GM12878 (cell line): ENCODE data around the gene HBQ1. TPM values are rescaled to one million over a fixed set of nuclear protein-coding genes. Genes with fewer than 3 reads are reported as not detected.

Source experiments
- polyA plus RNA-seq, 11 experiments: library from polyadenylated mRNA; depleted of rRNA in 4 of 11; unstranded in 6 of 11; stranded (reverse) in 5 of 11; fragments of >200 nt; fragmentation: Nextera tagmentation in 4 of 11; fragmentation: Illumina TruSeq in 1 of 11; extraction: Ambion mirVana in 4 of 11; extraction: Trizol in 1 of 11; gene quantifications; 1 replicate in 1 of 11; 2 replicates in 10 of 11; pipeline versions ENCODE4 v1.2.1 to v1.2.3, GENCODE V29; 2011 to 2016; ENCODE audit warnings: inconsistent platforms in 2 of 11, missing spikeins in 2 of 11, low read depth in 1 of 11
- small RNA-seq: library from RNA; depleted of rRNA; stranded (forward); fragments of <200 nt; gene quantifications from one replicate; pipeline ENCODE3, GENCODE V24; 2014
- total RNA-seq, 4 experiments: library from RNA; depleted of rRNA in 3 of 4; stranded (reverse); fragments of >200 nt in 3 of 4; fragmentation: Illumina TruSeq in 1 of 4; extraction: Trizol in 1 of 4; gene quantifications; 2 replicates each; pipeline versions ENCODE4 v1.2.1 to v1.2.3, GENCODE V29; 2013 to 2021

HBQ1 gene
- total and polyA plus RNA-seq, 10 of the 15 experiments (the other 5 are each of a cell fraction or from before 2014, with no cell fraction given): not detected

Small RNA genes lying within 50 kb of the gene (small RNA-seq; reads per million reads assigned to genes)
- not detected for gene RF00019

Other genes with a start within 250 kb of the HBQ1 start
Only the 7 nearest of the 20 such genes appear.
- 8.4 and 9.5 TPM in 2 replicates for gene NPRL3, start 41.8 kb upstream of the HBQ1 start, total RNA-seq (2014; rRNA removed)
- 5.3 and 5.5 TPM in 2 replicates for gene NPRL3, start 41.8 kb upstream of the HBQ1 start, total RNA-seq (2014; rRNA removed; fragmentation: Illumina TruSeq; extraction: Trizol)
- gene NPRL3, start 41.8 kb upstream of the HBQ1 start, total RNA-seq (2021): 37.3 and 42.8 TPM in 2 replicates
- 2.3 and 5.2 TPM in 2 replicates for gene NPRL3, start 41.8 kb upstream of the HBQ1 start, polyA plus RNA-seq (2011; rRNA removed)
- 7.4 and 19.5 TPM in 2 replicates for gene NPRL3, start 41.8 kb upstream of the HBQ1 start, polyA plus RNA-seq (2014; fragmentation: Illumina TruSeq; extraction: Trizol)
- 1 to 10 TPM in 1 of 2 experiments, under 1 TPM in 1; 0.93 to 1.7 TPM for gene NPRL3, start 41.8 kb upstream of the HBQ1 start, polyA plus RNA-seq (2014; fragmentation: Nextera tagmentation; extraction: Ambion mirVana)
- 18.3 and 26.3 TPM in 2 replicates for gene NPRL3, start 41.8 kb upstream of the HBQ1 start, polyA plus RNA-seq (2014; rRNA removed)
- 10 to 100 TPM; 21.7 to 22.6 TPM for gene NPRL3, start 41.8 kb upstream of the HBQ1 start, polyA plus RNA-seq (2016; fragmentation: Nextera tagmentation; extraction: Ambion mirVana)
- gene HBZ, start 27.8 kb upstream of the HBQ1 start, total RNA-seq (2014; rRNA removed): not detected in 2 replicates
- gene HBZ, start 27.8 kb upstream of the HBQ1 start, total RNA-seq (2014; rRNA removed; fragmentation: Illumina TruSeq; extraction: Trizol): not detected in 2 replicates
- 0.49 TPM in 1 of 2 replicates, not detected in the other for gene HBZ, start 27.8 kb upstream of the HBQ1 start, total RNA-seq (2021)
- not detected in 2 replicates for gene HBZ, start 27.8 kb upstream of the HBQ1 start, polyA plus RNA-seq (2011; rRNA removed)
- gene HBZ, start 27.8 kb upstream of the HBQ1 start, polyA plus RNA-seq (2014; fragmentation: Illumina TruSeq; extraction: Trizol): not detected in 2 replicates
- gene HBZ, start 27.8 kb upstream of the HBQ1 start, polyA plus RNA-seq (2014; fragmentation: Nextera tagmentation; extraction: Ambion mirVana): not detected
- not detected in 2 replicates for gene HBZ, start 27.8 kb upstream of the HBQ1 start, polyA plus RNA-seq (2014; rRNA removed)
- gene HBZ, start 27.8 kb upstream of the HBQ1 start, polyA plus RNA-seq (2016; fragmentation: Nextera tagmentation; extraction: Ambion mirVana): not detected
- gene HBM, start 14.5 kb upstream of the HBQ1 start, total RNA-seq (2014; rRNA removed): not detected in 2 replicates
- gene HBM, start 14.5 kb upstream of the HBQ1 start, total RNA-seq (2014; rRNA removed; fragmentation: Illumina TruSeq; extraction: Trizol): not detected in 2 replicates
- not detected in 2 replicates for gene HBM, start 14.5 kb upstream of the HBQ1 start, total RNA-seq (2021)
- not detected in 2 replicates for gene HBM, start 14.5 kb upstream of the HBQ1 start, polyA plus RNA-seq (2011; rRNA removed)
- not detected in 2 replicates for gene HBM, start 14.5 kb upstream of the HBQ1 start, polyA plus RNA-seq (2014; fragmentation: Illumina TruSeq; extraction: Trizol)
- gene HBM, start 14.5 kb upstream of the HBQ1 start, polyA plus RNA-seq (2014; fragmentation: Nextera tagmentation; extraction: Ambion mirVana): not detected
- gene HBM, start 14.5 kb upstream of the HBQ1 start, polyA plus RNA-seq (2014; rRNA removed): 0.23 TPM in 1 of 2 replicates, not detected in the other
- gene HBM, start 14.5 kb upstream of the HBQ1 start, polyA plus RNA-seq (2016; fragmentation: Nextera tagmentation; extraction: Ambion mirVana): not detected
- not detected in 2 replicates for gene HBA2, start 7.6 kb upstream of the HBQ1 start, total RNA-seq (2014; rRNA removed)
- gene HBA2, start 7.6 kb upstream of the HBQ1 start, total RNA-seq (2014; rRNA removed; fragmentation: Illumina TruSeq; extraction: Trizol): not detected in 2 replicates
- gene HBA2, start 7.6 kb upstream of the HBQ1 start, total RNA-seq (2021): 0.48 and 0.92 TPM in 2 replicates
- 0.30 TPM in 1 of 2 replicates, not detected in the other for gene HBA2, start 7.6 kb upstream of the HBQ1 start, polyA plus RNA-seq (2011; rRNA removed)
- gene HBA2, start 7.6 kb upstream of the HBQ1 start, polyA plus RNA-seq (2014; fragmentation: Illumina TruSeq; extraction: Trizol): not detected in 2 replicates
- not detected for gene HBA2, start 7.6 kb upstream of the HBQ1 start, polyA plus RNA-seq (2014; fragmentation: Nextera tagmentation; extraction: Ambion mirVana)
- gene HBA2, start 7.6 kb upstream of the HBQ1 start, polyA plus RNA-seq (2014; rRNA removed): 0.25 TPM in 1 of 2 replicates, not detected in the other
- gene HBA2, start 7.6 kb upstream of the HBQ1 start, polyA plus RNA-seq (2016; fragmentation: Nextera tagmentation; extraction: Ambion mirVana): under 1 TPM in 1 of 2 experiments, not detected in 1; 0.96 TPM
- 0.28 TPM in 1 of 2 replicates, not detected in the other for gene HBA1, start 3.8 kb upstream of the HBQ1 start, total RNA-seq (2014; rRNA removed)
- not detected in 2 replicates for gene HBA1, start 3.8 kb upstream of the HBQ1 start, total RNA-seq (2014; rRNA removed; fragmentation: Illumina TruSeq; extraction: Trizol)
- 1.9 and 2.4 TPM in 2 replicates for gene HBA1, start 3.8 kb upstream of the HBQ1 start, total RNA-seq (2021)
- gene HBA1, start 3.8 kb upstream of the HBQ1 start, polyA plus RNA-seq (2011; rRNA removed): 0.63 and 3.5 TPM in 2 replicates
- not detected in 2 replicates for gene HBA1, start 3.8 kb upstream of the HBQ1 start, polyA plus RNA-seq (2014; fragmentation: Illumina TruSeq; extraction: Trizol)
- gene HBA1, start 3.8 kb upstream of the HBQ1 start, polyA plus RNA-seq (2014; fragmentation: Nextera tagmentation; extraction: Ambion mirVana): under 1 TPM in 1 of 2 experiments, not detected in 1; 0.33 TPM
- 0.32 and 0.83 TPM in 2 replicates for gene HBA1, start 3.8 kb upstream of the HBQ1 start, polyA plus RNA-seq (2014; rRNA removed)
- gene HBA1, start 3.8 kb upstream of the HBQ1 start, polyA plus RNA-seq (2016; fragmentation: Nextera tagmentation; extraction: Ambion mirVana): not detected
- gene LUC7L, start 49.0 kb downstream of the HBQ1 start, total RNA-seq (2014; rRNA removed): 40.7 and 41.4 TPM in 2 replicates
- gene LUC7L, start 49.0 kb downstream of the HBQ1 start, total RNA-seq (2014; rRNA removed; fragmentation: Illumina TruSeq; extraction: Trizol): 35.9 and 40.1 TPM in 2 replicates
- gene LUC7L, start 49.0 kb downstream of the HBQ1 start, total RNA-seq (2021): 50.7 and 59.6 TPM in 2 replicates
- gene LUC7L, start 49.0 kb downstream of the HBQ1 start, polyA plus RNA-seq (2011; rRNA removed): 47.4 and 57.4 TPM in 2 replicates
- gene LUC7L, start 49.0 kb downstream of the HBQ1 start, polyA plus RNA-seq (2014; fragmentation: Illumina TruSeq; extraction: Trizol): 27.9 and 32.1 TPM in 2 replicates
- 10 to 100 TPM in 1 of 2 experiments, 1 to 10 TPM in 1; 2.3 to 10.9 TPM for gene LUC7L, start 49.0 kb downstream of the HBQ1 start, polyA plus RNA-seq (2014; fragmentation: Nextera tagmentation; extraction: Ambion mirVana)
- 56.9 and 58.9 TPM in 2 replicates for gene LUC7L, start 49.0 kb downstream of the HBQ1 start, polyA plus RNA-seq (2014; rRNA removed)
- 10 to 100 TPM; 52.3 to 58.9 TPM for gene LUC7L, start 49.0 kb downstream of the HBQ1 start, polyA plus RNA-seq (2016; fragmentation: Nextera tagmentation; extraction: Ambion mirVana)
- gene FAM234A, start 54.4 kb downstream of the HBQ1 start, total RNA-seq (2014; rRNA removed): 15.1 and 17.2 TPM in 2 replicates
- gene FAM234A, start 54.4 kb downstream of the HBQ1 start, total RNA-seq (2014; rRNA removed; fragmentation: Illumina TruSeq; extraction: Trizol): 12.8 and 14.0 TPM in 2 replicates
- gene FAM234A, start 54.4 kb downstream of the HBQ1 start, total RNA-seq (2021): 37.2 and 41.4 TPM in 2 replicates
- gene FAM234A, start 54.4 kb downstream of the HBQ1 start, polyA plus RNA-seq (2011; rRNA removed): 3.3 and 6.5 TPM in 2 replicates
- 11.6 and 17.3 TPM in 2 replicates for gene FAM234A, start 54.4 kb downstream of the HBQ1 start, polyA plus RNA-seq (2014; fragmentation: Illumina TruSeq; extraction: Trizol)
- 1 to 10 TPM; 1.6 TPM for gene FAM234A, start 54.4 kb downstream of the HBQ1 start, polyA plus RNA-seq (2014; fragmentation: Nextera tagmentation; extraction: Ambion mirVana)
- 28.5 and 30.5 TPM in 2 replicates for gene FAM234A, start 54.4 kb downstream of the HBQ1 start, polyA plus RNA-seq (2014; rRNA removed)
- 10 to 100 TPM; 36.9 to 37.6 TPM for gene FAM234A, start 54.4 kb downstream of the HBQ1 start, polyA plus RNA-seq (2016; fragmentation: Nextera tagmentation; extraction: Ambion mirVana)